HG02798 (cell line): ENCODE measurements around the gene THUMPD2.
"Not testable (repeated sequence)": the region's sequence is repeated elsewhere in the genome, so short reads cannot be mapped to it uniquely, and the experiment has no call there.

Experiments used
- ATAC-seq: cut with Tn5 transposase; IDR thresholded peaks from one replicate; pipeline ENCODE4 v1.9.1; 2021; ENCODE audit warnings: mild to moderate bottlenecking; ENCODE audit not compliant: unreplicated experiment, poor library complexity

THUMPD2 gene

GRCh38 chr2:39778775-39779340, at the start of gene THUMPD2:
Gene THUMPD2, minus strand, starts transcription at chr2:39779258. Its CDS starts 19 bp downstream, at chr2:39779239.
- peak; percentile 87 for ATAC-seq

GRCh38 chr2:39821871-39822270, 42.8 kb upstream of the THUMPD2 start:
- ATAC-seq: no peak

GRCh38 chr2:39816845-39817244, 37.8 kb upstream of the THUMPD2 start:
- ATAC-seq: no peak

- ATAC-seq: no peak
These were observed 37.4 kb upstream of the THUMPD2 start for GRCh38 chr2:39816428-39816827.

- ATAC-seq: no peak
These were observed 27.0 kb upstream of the THUMPD2 start for GRCh38 chr2:39805936-39806608.

GRCh38 chr2:39803839-39804238, 24.8 kb upstream of the THUMPD2 start:
- ATAC-seq: no peak

- no peak for ATAC-seq
These were observed 21.7 kb upstream of the THUMPD2 start for GRCh38 chr2:39800752-39801151.

GRCh38 chr2:39796134-39796533, 17.1 kb upstream of the THUMPD2 start:
- ATAC-seq: no peak

GRCh38 chr2:39790216-39790818, 11.3 kb upstream of the THUMPD2 start:
- ATAC-seq: not testable (repeated sequence)

- ATAC-seq: no peak
These were observed 8.9 kb upstream of the THUMPD2 start for GRCh38 chr2:39787950-39788349.

- ATAC-seq: no peak
These were observed 7.9 kb upstream of the THUMPD2 start for GRCh38 chr2:39786761-39787522.

- no peak for ATAC-seq
These were observed 3.5 kb upstream of the THUMPD2 start for GRCh38 chr2:39782591-39782990.

GRCh38 chr2:39781697-39782096, 2.6 kb upstream of the THUMPD2 start:
- ATAC-seq: no peak

GRCh38 chr2:39780825-39781600, 2.0 kb upstream of the THUMPD2 start:
- ATAC-seq: no peak

- ATAC-seq: no peak
These were observed 869 bp upstream of the THUMPD2 start for GRCh38 chr2:39779927-39780326.

GRCh38 chr2:39779341-39779851, 338 bp upstream of the THUMPD2 start:
- no peak for ATAC-seq

GRCh38 chr2:39778233-39778632, 825 bp downstream of the THUMPD2 start:
- ATAC-seq: no peak

GRCh38 chr2:39772812-39773152, 6.3 kb downstream of the THUMPD2 start:
- ATAC-seq: no peak

- ATAC-seq: no peak
These were observed 6.8 kb downstream of the THUMPD2 start for GRCh38 chr2:39772086-39772811.

GRCh38 chr2:39762448-39762847, 16.6 kb downstream of the THUMPD2 start:
- no peak for ATAC-seq
